GM13977 (cell line): ENCODE data around the gene MAML3.

ENCODE experiments used
- DNase-seq: peaks from one replicate; pipeline ENCODE4 v3.0.0; 2012; ENCODE audit warnings: low spot score
- in situ Hi-C: fragments of 300-500 bp; cut with MboI; formaldehyde crosslinking; loops from one replicate; pipeline ENCODE4 v1.12.0; 2022; ENCODE audit warnings: low sequenced_read_pairs, low pct_unique_long_range_greater_than_20kb, mixed read lengths, inconsistent platforms; ENCODE audit not compliant: unreplicated experiment
- TF ChIP-seq, protein P1 (sequence below): IDR thresholded peaks from 2 replicates; pipeline ENCODE4 v1.5.1; 2012; ENCODE audit warnings: mild to moderate bottlenecking, control low read depth; ENCODE audit not compliant: insufficient read depth; ENCODE audit errors: extremely low read depth, missing control alignments

MAML3 gene

DNA sequence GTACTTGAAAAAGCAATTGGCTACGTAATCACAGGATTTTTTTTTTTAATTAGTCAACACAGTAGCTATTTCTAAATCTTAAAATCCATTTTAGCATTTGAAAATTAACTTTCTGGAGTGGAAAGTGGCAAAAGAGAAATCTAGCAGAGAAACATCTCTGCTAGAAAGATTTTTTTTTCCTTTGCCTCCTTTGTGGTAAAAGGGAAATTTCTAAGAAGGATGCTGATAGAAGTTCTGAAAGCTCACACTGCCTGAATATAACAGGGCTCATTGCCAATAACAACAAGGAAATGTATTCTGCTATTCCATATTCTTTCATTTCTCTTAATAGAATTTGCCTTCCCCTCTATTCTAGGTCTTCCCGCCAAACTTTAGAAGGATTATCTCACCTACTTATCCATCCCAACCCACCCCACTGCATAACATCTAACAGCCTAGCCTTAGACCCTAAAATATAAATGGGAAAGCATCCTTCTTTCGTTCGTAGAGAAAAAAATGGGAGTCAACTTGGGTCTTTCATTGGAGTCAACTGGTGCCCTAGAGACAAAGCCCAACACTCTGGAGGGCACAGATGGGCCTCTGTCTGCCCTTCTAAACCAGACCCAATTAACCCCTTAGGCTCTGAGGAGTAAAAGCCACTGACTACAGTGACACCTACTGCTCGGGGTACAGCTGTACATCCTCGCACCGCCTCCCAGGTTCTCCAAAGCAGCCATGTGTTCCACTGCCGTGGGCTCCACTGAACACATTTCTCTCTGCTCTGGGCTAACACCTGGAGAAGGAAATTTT lies 103.9 kb downstream of the MAML3 start:
- in situ Hi-C loops: no loop called here
- TF ChIP-seq, protein P1, sequence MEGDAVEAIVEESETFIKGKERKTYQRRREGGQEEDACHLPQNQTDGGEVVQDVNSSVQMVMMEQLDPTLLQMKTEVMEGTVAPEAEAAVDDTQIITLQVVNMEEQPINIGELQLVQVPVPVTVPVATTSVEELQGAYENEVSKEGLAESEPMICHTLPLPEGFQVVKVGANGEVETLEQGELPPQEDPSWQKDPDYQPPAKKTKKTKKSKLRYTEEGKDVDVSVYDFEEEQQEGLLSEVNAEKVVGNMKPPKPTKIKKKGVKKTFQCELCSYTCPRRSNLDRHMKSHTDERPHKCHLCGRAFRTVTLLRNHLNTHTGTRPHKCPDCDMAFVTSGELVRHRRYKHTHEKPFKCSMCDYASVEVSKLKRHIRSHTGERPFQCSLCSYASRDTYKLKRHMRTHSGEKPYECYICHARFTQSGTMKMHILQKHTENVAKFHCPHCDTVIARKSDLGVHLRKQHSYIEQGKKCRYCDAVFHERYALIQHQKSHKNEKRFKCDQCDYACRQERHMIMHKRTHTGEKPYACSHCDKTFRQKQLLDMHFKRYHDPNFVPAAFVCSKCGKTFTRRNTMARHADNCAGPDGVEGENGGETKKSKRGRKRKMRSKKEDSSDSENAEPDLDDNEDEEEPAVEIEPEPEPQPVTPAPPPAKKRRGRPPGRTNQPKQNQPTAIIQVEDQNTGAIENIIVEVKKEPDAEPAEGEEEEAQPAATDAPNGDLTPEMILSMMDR: peak; percentile 43
- DNase-seq: peak; percentile 20

DNA sequence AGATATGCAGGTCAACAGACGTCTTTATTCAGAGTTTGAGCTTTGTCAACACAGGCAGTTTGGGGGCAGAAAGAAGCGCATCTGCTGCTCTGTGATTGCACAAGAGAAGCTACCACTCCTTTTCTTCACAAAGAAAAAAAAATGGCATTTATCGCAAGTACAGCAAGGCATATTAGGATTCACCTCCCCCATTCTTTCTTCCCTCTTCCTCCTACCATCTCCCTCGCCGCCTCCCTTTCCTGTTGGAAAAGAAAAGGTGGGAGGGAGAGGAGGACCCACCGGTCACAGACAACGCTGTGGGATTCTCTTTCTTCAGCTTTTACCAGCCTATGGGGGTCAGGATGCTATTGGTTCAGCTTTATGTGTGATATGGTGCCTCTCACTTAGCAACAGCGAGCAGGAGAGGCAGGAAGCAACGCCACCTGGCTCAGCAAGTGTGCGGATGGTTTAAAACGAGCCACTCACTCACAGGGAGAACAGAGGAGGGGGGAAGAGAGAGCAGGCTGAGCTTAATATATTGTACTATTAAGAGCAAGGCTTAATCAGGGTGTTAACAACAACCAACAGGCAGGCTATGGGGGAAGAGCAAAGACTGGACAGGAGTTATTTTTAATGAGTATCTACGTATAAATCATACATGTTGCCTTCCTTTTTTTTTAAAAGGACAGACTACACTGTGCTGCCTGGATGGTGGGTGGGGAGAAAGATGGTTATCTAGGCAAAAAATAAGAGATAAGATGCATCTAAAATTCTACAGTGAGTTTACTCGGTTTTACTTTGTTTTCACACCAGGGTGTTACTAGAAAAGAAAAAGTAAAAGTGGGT lies 104.7 kb downstream of the MAML3 start:
- DNase-seq: peak; percentile 21
- in situ Hi-C loops: no loop called here
- TF ChIP-seq, protein P1: no peak

DNA sequence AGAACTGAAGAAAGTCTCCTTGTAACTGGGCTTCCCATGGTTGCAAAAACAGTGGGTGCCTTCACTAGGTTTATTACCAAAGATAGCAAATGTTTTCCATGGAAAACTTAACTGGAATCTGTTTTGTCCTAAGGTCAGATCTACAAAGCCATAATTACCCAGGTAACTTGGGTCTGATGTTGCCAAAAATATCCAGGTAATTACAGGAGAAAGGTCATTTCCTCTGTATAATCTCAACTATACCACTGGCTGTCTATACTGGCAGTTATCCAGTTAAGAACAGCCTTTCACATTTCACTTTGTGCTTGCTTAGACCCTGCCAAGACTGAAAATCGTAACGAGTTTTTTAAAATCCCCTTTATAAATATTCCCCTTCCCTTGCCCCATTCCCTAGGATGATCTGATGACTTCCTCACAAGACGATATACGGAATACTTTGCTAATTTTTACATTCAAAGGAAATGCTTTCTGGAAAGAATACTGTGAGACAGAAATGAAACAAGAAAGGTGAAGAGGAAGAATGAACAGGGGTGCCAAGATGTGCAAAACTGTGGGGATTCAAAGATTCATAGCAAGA lies 105.5 kb downstream of the MAML3 start:
- DNase-seq: no peak
- in situ Hi-C loops: no loop called here
- TF ChIP-seq, protein P1: no peak

DNA sequence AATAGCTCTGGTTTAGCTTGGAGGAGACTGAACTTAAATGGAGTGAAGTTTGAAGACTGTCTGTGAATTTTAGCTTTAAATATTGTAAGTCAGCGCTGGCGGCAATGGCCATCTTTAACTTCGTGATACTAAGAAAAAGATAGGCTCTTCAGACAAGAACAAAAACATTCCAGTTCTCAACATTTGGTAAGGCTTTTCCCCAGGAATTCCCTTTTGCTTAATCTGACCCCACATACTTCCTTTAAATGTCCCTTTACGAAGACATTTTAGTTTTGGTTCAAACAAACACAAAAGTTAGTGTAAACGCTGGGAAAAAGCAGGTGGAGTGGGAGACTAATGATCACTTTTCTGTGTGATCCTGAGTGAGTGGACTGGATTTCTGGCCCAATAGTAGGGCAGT lies 106.2 kb downstream of the MAML3 start:
- DNase-seq: no peak
- TF ChIP-seq, protein P1: no peak
- in situ Hi-C loops: no loop called here

DNA sequence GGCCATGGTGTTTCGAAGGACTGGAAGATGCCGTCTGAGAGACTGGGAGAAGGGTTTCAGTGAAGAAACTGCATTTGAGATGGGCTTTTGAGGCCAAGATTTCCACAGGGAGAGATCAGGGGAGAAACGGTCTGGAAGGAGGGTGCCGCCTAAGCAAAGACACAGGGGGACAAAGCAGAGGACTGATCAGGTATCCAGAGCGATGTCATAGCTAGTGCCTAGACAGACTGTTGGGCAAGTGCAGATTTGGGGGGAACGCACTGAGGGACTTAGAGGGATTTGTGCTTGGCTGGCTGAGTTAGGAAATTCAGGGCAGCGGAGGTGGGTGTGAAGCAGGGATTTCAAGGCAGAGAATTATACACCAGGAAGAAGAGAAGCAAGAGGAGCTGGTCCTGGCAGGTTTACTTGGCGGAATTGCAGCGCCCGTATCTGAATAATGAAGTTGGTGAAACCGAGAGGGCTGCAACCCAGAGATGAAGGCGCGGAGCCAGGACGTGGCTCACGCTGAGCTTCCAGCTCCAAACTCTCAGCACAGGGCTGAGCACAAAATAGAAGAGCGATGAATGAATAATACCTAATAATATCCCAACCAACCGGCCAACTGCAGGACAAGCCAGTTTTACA lies 106.9 kb downstream of the MAML3 start:
- DNase-seq: no peak
- TF ChIP-seq, protein P1: no peak
- in situ Hi-C loops: no loop called here

DNA sequence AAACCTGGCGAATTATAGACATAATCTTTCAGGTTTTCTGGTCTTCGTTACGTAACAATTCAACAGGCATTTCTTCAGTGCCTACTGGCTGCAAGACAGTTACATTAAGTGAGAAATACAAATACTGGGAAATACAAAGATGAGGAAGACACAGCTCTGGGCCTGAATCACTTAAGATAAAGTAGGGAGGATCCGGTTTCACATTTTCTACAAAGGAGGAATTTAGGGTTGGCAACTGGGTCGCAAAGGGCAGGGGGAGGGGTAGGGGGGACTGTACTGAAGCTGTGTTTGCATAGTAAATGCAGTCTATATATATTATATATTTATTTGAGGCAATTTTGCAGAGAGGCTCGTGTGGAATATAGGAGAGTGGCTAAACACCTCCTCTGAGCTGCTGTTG lies 107.4 kb downstream of the MAML3 start:
- DNase-seq: no peak
- in situ Hi-C loops: no loop called here
- TF ChIP-seq, protein P1: no peak
